DND-41 (cell line): Measurements from ENCODE around the gene PRND.

Source experiments
- ATAC-seq: fragments of 200-7000 bp; cut with Tn5 transposase; 3 replicates; pipeline ENCODE4 v1.9.1; 2021; ENCODE audit warnings: low read depth; ENCODE audit not compliant: insufficient read depth
- DNase-seq: peaks from one replicate; pipeline ENCODE4 v3.0.0-alpha.2; 2020
- H2AFZ ChIP-seq: 2 replicates; pipeline ENCODE4 v1.6.0; 2012; ENCODE audit warnings: low read depth, low read length
- H3K27ac ChIP-seq: 2 replicates; pipeline ENCODE4 v1.5.1; 2012; ENCODE audit warnings: low read length, inconsistent platforms
- H3K27me3 ChIP-seq: fragments of 200-600 bp; sonication (generic); 2 replicates; pipeline ENCODE4 v1.6.0; 2012; ENCODE audit warnings: low read length, mild to moderate bottlenecking, inconsistent platforms; ENCODE audit not compliant: insufficient read depth, poor library complexity
- H3K36me3 ChIP-seq: 2 replicates; pipeline ENCODE4 v1.5.1; 2012; ENCODE audit warnings: low read length, inconsistent platforms; ENCODE audit not compliant: insufficient read depth
- H3K4me1 ChIP-seq: 2 replicates; pipeline ENCODE4 v1.5.1; 2012; ENCODE audit warnings: mild to moderate bottlenecking, low read length; ENCODE audit not compliant: insufficient read depth
- H3K4me2 ChIP-seq: 2 replicates; pipeline ENCODE4 v1.6.0; 2012; ENCODE audit warnings: mild to moderate bottlenecking, moderate library complexity, low read length, inconsistent platforms; ENCODE audit not compliant: insufficient read depth
- H3K4me3 ChIP-seq, 2 experiments: fragments of 200-600 bp in 1 of 2; shearing (Covaris generic) in 1 of 2; 2 replicates each; pipeline ENCODE4 v1.5.1; 2012 to 2016; ENCODE audit warnings: inconsistent platforms in 2 of 2, low read length in 2 of 2, mild to moderate bottlenecking in 2 of 2, low read depth in 1 of 2, moderate library complexity in 1 of 2
- H3K79me2 ChIP-seq: 2 replicates; pipeline ENCODE4 v1.6.0; 2012; ENCODE audit warnings: low read length, inconsistent platforms; ENCODE audit not compliant: insufficient read depth
- H3K9ac ChIP-seq: 2 replicates; pipeline ENCODE4 v1.6.0; 2012; ENCODE audit warnings: low read depth, mild to moderate bottlenecking, inconsistent platforms, low read length, moderate library complexity
- H3K9me3 ChIP-seq: 2 replicates; pipeline ENCODE4 v1.5.1; 2012; ENCODE audit warnings: low read length, moderate library complexity, mild to moderate bottlenecking, inconsistent platforms; ENCODE audit not compliant: insufficient read depth, severe bottlenecking
- H4K20me1 ChIP-seq: 2 replicates; pipeline ENCODE4 v1.6.0; 2012; ENCODE audit warnings: low read length; ENCODE audit not compliant: insufficient read depth
- EZH2 ChIP-seq: IDR thresholded peaks from 3 replicates; pipeline ENCODE4 v1.6.1; 2012; ENCODE audit warnings: borderline replicate concordance, low read depth, mild to moderate bottlenecking, moderate library complexity, low read length, inconsistent platforms; ENCODE audit not compliant: severe bottlenecking
- TF ChIP-seq, protein P1 (sequence below): IDR thresholded peaks from 2 replicates; pipeline ENCODE4 v1.5.1; 2012; ENCODE audit warnings: borderline replicate concordance, low read length, moderate library complexity, mild to moderate bottlenecking; ENCODE audit not compliant: poor library complexity, severe bottlenecking; ENCODE audit errors: extremely low read depth

PRND gene

GRCh38 chr20:4708036-4708435, 13.7 kb upstream of the PRND start:
- DNase-seq (no peak), ATAC-seq (no peak)
- TF ChIP-seq, protein P1, sequence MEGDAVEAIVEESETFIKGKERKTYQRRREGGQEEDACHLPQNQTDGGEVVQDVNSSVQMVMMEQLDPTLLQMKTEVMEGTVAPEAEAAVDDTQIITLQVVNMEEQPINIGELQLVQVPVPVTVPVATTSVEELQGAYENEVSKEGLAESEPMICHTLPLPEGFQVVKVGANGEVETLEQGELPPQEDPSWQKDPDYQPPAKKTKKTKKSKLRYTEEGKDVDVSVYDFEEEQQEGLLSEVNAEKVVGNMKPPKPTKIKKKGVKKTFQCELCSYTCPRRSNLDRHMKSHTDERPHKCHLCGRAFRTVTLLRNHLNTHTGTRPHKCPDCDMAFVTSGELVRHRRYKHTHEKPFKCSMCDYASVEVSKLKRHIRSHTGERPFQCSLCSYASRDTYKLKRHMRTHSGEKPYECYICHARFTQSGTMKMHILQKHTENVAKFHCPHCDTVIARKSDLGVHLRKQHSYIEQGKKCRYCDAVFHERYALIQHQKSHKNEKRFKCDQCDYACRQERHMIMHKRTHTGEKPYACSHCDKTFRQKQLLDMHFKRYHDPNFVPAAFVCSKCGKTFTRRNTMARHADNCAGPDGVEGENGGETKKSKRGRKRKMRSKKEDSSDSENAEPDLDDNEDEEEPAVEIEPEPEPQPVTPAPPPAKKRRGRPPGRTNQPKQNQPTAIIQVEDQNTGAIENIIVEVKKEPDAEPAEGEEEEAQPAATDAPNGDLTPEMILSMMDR, result no peak
- TF ChIP-seq EZH2, result no peak
- Histone ChIP-seq H3K36me3 (no peaks in the 10 kb centered on the region), H3K4me2 (no peak overlapping the region), H3K9me3 (no peaks in the 10 kb centered on the region), H3K4me3 (no peak overlapping the region), H3K27ac (no peak overlapping the region), H4K20me1 (no peaks in the 10 kb centered on the region), H3K4me1 (peaks cover 6% of the 10 kb centered on the region), H3K9ac (no peak overlapping the region), H3K79me2 (no peaks in the 10 kb centered on the region), H2AFZ (no peak overlapping the region), H3K27me3 (no peaks in the 10 kb centered on the region)

DNA sequence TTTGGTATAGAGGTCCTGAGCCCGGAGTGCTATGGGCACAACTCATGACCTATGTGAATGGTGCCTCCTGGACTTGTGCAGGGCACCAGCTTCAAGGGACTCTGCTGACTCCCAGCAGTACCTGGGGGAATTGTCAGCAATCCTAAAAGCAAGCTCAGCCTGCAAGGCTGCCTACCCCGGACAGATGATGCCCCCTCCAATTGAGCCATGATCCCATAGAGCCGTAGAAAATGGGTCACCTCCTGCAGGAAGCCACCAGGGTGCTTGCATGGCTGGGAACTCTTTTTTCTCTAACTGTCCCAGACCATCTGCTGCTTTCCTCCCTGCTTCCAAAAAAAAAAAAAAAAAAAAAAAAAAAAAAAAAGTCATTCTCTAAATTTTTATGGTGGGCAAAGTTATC, 12.9 kb upstream of the PRND start:
- Histone ChIP-seq H3K36me3 (no peaks in the 10 kb centered on the region), H3K4me1 (peaks cover 6% of the 10 kb centered on the region), H3K27me3 (no peaks in the 10 kb centered on the region), H2AFZ (no peak overlapping the region), H3K9ac (no peak overlapping the region), H3K79me2 (no peaks in the 10 kb centered on the region), H3K27ac (no peak overlapping the region), H3K9me3 (no peaks in the 10 kb centered on the region), H3K4me2 (no peak overlapping the region), H3K4me3 (no peak overlapping the region), H4K20me1 (no peaks in the 10 kb centered on the region)
- no peak for TF ChIP-seq EZH2
- TF ChIP-seq, protein P1, result no peak
- no peak for DNase-seq
- no peak for ATAC-seq

DNA sequence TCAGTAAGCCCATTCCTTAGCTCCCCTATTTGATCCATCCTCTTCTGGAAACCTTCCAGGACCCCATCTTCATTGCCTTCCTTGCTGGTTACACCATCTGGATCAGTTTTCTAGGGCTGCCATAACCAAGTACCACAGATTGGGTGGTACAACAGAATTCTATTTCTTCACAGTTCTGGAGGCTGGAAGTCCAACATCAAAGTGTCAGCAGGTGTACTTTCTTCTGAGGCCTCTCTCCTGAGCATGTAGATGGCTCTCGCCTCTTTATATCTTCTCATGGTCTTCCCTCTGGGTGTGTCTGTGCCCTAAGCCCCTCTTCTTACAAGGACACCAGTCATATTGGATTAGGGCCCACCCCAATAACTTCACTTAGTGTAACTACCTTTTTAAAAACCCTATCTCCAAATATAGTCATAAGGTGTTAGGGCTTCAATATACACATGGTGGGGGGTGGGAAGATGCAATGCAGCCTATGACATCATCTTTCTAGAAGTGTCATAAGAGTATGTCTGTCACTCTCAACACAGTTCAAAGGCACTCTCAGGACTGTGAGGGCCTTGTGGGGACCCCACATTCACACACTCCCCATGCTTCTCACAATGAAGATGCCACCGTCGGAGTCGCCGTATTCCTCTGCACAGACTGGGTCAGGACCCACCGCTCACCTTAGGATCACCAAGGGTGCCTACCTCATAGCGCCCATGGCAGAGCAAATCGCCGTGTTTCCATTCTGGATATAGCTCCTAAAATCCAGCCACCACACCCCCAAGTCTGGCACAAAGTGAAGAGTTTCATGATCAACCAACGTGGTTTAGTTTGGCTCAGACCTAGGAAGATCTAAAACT, 12.2 kb upstream of the PRND start:
- Histone ChIP-seq H3K4me3 (no peak overlapping the region), H4K20me1 (no peaks in the 10 kb centered on the region), H2AFZ (no peak overlapping the region), H3K79me2 (no peaks in the 10 kb centered on the region), H3K4me1 (peaks cover 6% of the 10 kb centered on the region), H3K27ac (no peak overlapping the region), H3K27me3 (no peaks in the 10 kb centered on the region), H3K9ac (no peak overlapping the region), H3K36me3 (no peaks in the 10 kb centered on the region), H3K4me2 (no peak overlapping the region), H3K9me3 (no peaks in the 10 kb centered on the region)
- no peak for DNase-seq
- TF ChIP-seq EZH2, result no peak
- TF ChIP-seq, protein P1, result no peak
- no peak for ATAC-seq
